Prostate gland (tissue), 2 donors: ENCODE data around the gene CCND1. TPM values are rescaled to one million over a fixed set of nuclear protein-coding genes. Genes with fewer than 3 reads are reported as not detected.

Experiments
- DNase-seq: peaks from one replicate; pipeline ENCODE4 v3.0.0-alpha.2; 2019; ENCODE audit warnings: low spot score
- H3K27ac ChIP-seq, 2 donors: fragments of 200-600 bp; sonication (generic); 2 replicates each; pipeline ENCODE4 v1.5.1; 2017 to 2019
- H3K27me3 ChIP-seq: fragments of 200-600 bp; sonication (generic); replicated peaks from 2 replicates; pipeline ENCODE4 v1.5.1; 2019; ENCODE audit not compliant: insufficient read depth
- H3K36me3 ChIP-seq, 2 donors: fragments of 200-600 bp; sonication (generic); 1 replicate in 1 of 2; 2 replicates in 1 of 2; pipeline versions ENCODE4 v1.5.1 to v1.8.1; 2017 to 2019
- H3K4me1 ChIP-seq: fragments of 200-600 bp; sonication (generic); replicated peaks from 2 replicates; pipeline ENCODE4 v1.5.1; 2019
- H3K4me3 ChIP-seq, 2 donors: fragments of 200-600 bp; sonication (generic); 2 replicates each; pipeline ENCODE4 v1.5.1; 2017 to 2019
- H3K9me3 ChIP-seq: fragments of 200-600 bp; sonication (generic); 2 replicates; pipeline ENCODE4 v1.5.1; 2017
- POLR2A ChIP-seq: fragments of 450-650 bp; IDR thresholded peaks from one replicate; pipeline ENCODE4 v1.6.1; 2016; ENCODE audit warnings: antibody characterized with exemption, mild to moderate bottlenecking
- POLR2AphosphoS5 ChIP-seq: sonication (generic); formaldehyde crosslinking; IDR thresholded peaks from one replicate; pipeline ENCODE4 v1.6.1; 2017; ENCODE audit warnings: antibody characterized with exemption
- WGBS: methylation state at CpG from one replicate; pipeline ENCODE4 v1.1.5; 2018; 5-methylcytosine and 5-hydroxymethylcytosine counted together
- intact Hi-C: fragments of 100-400 bp; cut with DNase I; formaldehyde crosslinking; loops from one replicate; pipeline ENCODE4 v1.14.2; 2022
- total RNA-seq, 2 donors: library from RNA; depleted of rRNA; stranded (reverse); fragments of >200 nt; gene quantifications; one replicate each; pipeline ENCODE4 v1.1.0, GENCODE V29; 2016
- TF ChIP-seq, protein P1 (sequence below), 4 experiments: fragments of 200-600 bp in 2 of 4; fragments of 450-650 bp in 2 of 4; sonication (generic) in 2 of 4; IDR thresholded peaks; 1 replicate in 3 of 4; 2 replicates in 1 of 4; pipeline ENCODE4 v1.5.1; 2016 to 2019; ENCODE audit warnings: antibody characterized with exemption in 4 of 4, mild to moderate bottlenecking in 2 of 4, moderate library complexity in 2 of 4

Gene CCND1
- total RNA-seq, 2 donors from 2014 or later: 69.2 to 188 TPM

DNA sequence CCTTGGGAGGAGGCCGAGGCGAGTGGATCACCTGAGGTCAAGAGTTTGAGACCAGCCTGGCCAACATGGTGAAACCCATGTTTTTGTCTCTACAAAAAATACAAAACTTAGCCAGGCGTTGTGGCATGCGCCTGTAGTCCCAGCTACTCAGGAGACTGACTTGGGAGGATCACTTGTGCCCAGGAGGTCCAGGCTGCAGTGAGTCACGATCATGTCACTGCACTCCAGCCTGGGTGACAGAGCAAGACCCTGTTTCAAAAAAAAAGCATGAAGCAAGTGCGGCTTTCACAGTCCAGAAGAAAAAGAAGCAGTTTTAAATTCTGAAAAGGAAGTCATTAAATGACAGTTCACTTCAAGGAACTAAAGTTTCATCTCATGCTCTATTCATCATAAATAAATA, 41.3 kb downstream of the CCND1 start:
- TF ChIP-seq, protein P1, sequence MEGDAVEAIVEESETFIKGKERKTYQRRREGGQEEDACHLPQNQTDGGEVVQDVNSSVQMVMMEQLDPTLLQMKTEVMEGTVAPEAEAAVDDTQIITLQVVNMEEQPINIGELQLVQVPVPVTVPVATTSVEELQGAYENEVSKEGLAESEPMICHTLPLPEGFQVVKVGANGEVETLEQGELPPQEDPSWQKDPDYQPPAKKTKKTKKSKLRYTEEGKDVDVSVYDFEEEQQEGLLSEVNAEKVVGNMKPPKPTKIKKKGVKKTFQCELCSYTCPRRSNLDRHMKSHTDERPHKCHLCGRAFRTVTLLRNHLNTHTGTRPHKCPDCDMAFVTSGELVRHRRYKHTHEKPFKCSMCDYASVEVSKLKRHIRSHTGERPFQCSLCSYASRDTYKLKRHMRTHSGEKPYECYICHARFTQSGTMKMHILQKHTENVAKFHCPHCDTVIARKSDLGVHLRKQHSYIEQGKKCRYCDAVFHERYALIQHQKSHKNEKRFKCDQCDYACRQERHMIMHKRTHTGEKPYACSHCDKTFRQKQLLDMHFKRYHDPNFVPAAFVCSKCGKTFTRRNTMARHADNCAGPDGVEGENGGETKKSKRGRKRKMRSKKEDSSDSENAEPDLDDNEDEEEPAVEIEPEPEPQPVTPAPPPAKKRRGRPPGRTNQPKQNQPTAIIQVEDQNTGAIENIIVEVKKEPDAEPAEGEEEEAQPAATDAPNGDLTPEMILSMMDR (IDR thresholded peaks at IDR 0.05): no peak
- no peak for TF ChIP-seq POLR2AphosphoS5
- no peaks in the 10 kb centered on the region for H3K4me1 ChIP-seq
- H3K27me3 ChIP-seq: no peaks in the 10 kb centered on the region
- no peaks in the 10 kb centered on the region for H3K9me3 ChIP-seq
- no peaks in the 10 kb centered on the region for H3K36me3 ChIP-seq
- no peak overlapping the region for H3K27ac ChIP-seq
- DNase-seq: no peak
- WGBS: 91% methylated on average over 6 of the region's 6 CpGs
- no peak overlapping the region for H3K4me3 ChIP-seq
- intact Hi-C loops: no loop called here

DNA sequence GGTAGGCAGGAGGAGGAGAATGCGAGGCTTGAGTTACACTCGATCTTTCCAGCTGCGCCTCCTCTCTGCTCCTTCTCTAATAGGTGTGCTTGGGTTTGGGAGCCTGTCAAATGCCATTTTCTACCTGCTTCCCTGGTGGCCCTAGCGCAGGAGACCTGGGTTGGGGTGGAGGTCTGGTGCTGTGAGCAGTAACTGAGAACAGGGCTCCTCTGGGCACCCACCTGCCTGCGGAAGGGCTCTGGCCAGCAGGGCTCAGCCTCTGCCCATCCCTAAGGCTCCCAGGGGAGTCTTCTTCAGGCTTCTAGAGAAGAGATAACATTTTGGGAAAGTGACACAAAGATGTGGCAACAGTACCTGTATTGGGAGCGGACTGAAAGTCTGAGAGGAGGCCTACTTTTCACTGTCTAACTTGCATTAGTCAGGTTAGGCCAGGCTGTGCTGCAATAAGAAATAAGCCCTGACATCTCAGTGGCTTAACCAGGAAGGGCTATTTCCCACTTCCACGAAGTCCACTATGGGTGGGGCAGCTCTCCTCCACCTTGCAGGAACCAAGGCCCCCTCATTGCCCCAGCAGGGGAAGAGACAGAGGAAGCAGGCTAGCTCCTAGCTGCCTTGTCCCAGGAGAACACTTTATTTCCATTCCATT, 41.8 kb downstream of the CCND1 start:
- H3K36me3 ChIP-seq: no peaks in the 10 kb centered on the region

DNA sequence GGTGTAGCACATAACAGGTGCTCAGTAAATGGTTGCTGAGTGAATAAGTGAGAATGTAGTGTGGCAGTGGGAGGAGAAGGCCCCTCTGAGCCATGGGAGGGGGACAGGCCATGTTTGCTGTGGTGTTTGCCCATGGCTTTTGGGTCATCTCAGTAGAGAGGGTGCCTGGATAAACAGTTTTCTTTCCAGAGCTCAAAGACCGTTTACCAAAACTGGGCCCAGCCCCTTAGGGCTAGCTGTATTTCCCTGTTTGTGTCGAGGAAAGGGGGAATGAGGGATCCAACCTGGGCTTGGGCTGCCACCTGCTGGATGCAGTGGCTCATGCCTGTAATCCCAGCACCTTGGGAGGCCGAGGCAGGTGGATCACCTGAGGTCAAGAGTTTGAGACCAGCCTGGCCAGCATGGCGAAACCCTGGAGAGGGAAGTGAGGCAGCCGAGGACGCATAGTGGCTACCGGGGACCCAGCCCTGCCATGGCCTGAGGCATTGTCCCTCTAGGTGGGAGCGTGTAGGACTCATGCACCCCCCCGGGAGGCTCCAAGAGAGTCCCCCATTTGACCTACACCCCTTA, 42.9 kb downstream of the CCND1 start:
- no peak for DNase-seq
- H3K27ac ChIP-seq: no peak overlapping the region
- H3K27me3 ChIP-seq: no peaks in the 10 kb centered on the region
- H3K9me3 ChIP-seq: no peaks in the 10 kb centered on the region
- no peak for TF ChIP-seq POLR2AphosphoS5
- TF ChIP-seq, protein P1 (IDR thresholded peaks at IDR 0.05): peak in 3 of 4 experiments; percentile 24 to 62 (median 43)
- H3K4me1 ChIP-seq: no peaks in the 10 kb centered on the region
- H3K36me3 ChIP-seq: no peaks in the 10 kb centered on the region
- intact Hi-C loops: no loop called here
- H3K4me3 ChIP-seq: no peak overlapping the region
- WGBS: 66% methylated on average over 9 of the region's 9 CpGs

More for the DNA sequence above, 41.8 kb downstream of the CCND1 start:
- Histone ChIP-seq H3K4me1 (no peaks in the 10 kb centered on the region), H3K27me3 (no peaks in the 10 kb centered on the region), H3K4me3 (no peak overlapping the region), H3K9me3 (no peaks in the 10 kb centered on the region), H3K27ac (no peak overlapping the region)
- no peak for DNase-seq
- TF ChIP-seq, protein P1 (IDR thresholded peaks at IDR 0.05): no peak
- TF ChIP-seq POLR2AphosphoS5: no peak
- no peak for TF ChIP-seq POLR2A
- intact Hi-C loops: no loop called here
- 90% methylated on average over 7 of the region's 7 CpGs for WGBS

DNA sequence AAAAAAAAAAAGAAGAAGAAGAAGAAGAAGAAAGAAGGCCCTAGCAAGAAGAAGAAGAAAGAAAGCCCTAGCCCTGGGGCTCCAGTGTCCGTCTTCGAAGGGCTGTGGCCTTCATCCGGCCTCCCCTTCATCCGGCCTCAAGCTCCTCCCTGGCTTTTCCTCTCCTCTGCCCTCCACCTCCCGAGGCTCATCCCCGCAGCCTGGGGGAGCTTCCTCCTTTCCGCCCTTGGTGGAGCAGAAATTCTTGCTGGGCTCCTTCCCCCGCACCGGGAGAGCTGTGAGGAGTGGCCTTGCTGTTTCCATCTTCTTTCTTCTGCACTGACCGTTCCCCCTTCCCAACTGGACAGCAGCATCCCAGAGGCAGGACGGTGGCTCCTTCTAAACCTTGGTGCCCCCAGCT, 43.7 kb downstream of the CCND1 start:
- H3K36me3 ChIP-seq: no peaks in the 10 kb centered on the region
- DNase-seq: no peak
- no peaks in the 10 kb centered on the region for H3K4me1 ChIP-seq
- H3K27me3 ChIP-seq: no peaks in the 10 kb centered on the region
- no peak for TF ChIP-seq POLR2AphosphoS5
- TF ChIP-seq, protein P1 (IDR thresholded peaks at IDR 0.05): no peak
- no peak for TF ChIP-seq POLR2A
- intact Hi-C loops: loop anchor here (5.0 kb wide), 3 partner anchors 203 to 508 kb away; no protein-coding TSS in a partner anchor
- H3K9me3 ChIP-seq: no peaks in the 10 kb centered on the region
- H3K27ac ChIP-seq: no peak overlapping the region
- H3K4me3 ChIP-seq: no peak overlapping the region
- 82% methylated on average over 11 of the region's 11 CpGs for WGBS

DNA sequence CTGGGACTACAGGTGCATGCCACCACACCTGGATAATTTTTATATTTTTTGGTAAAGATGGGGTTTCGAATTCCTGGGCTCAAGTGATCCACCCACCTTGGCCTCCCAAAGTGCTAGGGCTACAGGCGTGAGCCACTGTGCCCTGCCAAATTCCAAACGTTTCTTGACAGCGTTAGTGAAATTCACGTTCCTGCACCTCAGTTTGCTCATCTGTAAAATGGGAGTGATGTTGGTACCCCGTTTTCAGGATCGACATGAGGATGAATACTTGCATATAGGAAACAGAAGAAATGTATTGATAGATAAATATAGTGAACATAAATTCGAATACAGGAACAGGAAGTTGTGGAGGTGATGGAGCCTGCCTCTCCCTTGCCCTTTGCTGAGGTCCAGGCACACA, 44.4 kb downstream of the CCND1 start:
- no peak for TF ChIP-seq POLR2AphosphoS5
- WGBS: 73% methylated on average over 8 of the region's 8 CpGs
- H3K9me3 ChIP-seq: no peaks in the 10 kb centered on the region

More for the DNA sequence above, 44.4 kb downstream of the CCND1 start:
- Histone ChIP-seq H3K4me1 (no peaks in the 10 kb centered on the region), H3K36me3 (no peaks in the 10 kb centered on the region), H3K27ac (no peak overlapping the region), H3K27me3 (no peaks in the 10 kb centered on the region), H3K4me3 (no peak overlapping the region)
- intact Hi-C loops: loop anchor here (5.0 kb wide), 3 partner anchors 202 to 507 kb away; no protein-coding TSS in a partner anchor
- DNase-seq: no peak
